Measurements from ENCODE around the gene BCAS1. TPM values are rescaled to one million over a fixed set of nuclear protein-coding genes. Genes with fewer than 3 reads are reported as not detected.

Gene BCAS1
- total RNA-seq, 1 experiment from 2014 or later: not detected

DNA sequence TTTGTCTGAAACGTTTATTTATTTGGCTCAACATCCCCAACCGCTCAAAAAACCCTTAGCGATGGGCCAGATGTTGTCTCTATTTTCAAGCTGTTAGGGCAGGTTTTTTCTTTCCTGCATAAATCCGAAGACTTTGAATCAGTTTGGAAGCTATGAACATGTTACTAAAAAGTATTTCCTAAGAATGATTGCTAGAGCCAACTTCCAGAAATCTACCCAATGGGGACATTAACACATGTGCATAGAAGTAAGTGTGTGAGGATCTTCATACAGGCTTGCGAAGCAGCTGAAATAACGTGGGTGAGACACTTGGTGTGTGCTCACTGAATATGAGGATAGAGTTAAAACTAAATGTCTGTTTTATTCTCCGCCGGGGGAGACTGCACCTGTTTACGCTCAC lies 106.8 kb downstream of the BCAS1 start:
- DNase-seq (ENCODE audit: low read depth): no peak

DNA sequence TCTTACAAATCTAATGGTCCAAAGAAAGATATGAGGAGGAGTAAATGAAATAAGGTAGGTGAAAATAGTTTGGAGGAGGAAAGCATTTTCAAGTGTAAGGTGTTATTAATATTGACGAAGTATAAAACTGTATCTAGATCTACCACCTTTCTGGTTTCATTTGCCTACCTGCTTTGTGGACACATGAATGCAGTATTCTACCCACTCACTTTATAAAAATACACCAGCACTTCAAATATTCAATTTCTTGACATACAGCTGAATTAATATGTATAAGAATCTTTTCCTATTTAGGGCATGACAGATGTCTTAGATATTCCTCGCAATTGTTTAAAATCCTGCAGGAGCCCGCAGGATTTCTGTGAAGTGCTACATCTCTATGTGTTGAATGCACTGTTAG lies 108.0 kb downstream of the BCAS1 start:
- no peak for DNase-seq (ENCODE audit: low read depth)

DNA sequence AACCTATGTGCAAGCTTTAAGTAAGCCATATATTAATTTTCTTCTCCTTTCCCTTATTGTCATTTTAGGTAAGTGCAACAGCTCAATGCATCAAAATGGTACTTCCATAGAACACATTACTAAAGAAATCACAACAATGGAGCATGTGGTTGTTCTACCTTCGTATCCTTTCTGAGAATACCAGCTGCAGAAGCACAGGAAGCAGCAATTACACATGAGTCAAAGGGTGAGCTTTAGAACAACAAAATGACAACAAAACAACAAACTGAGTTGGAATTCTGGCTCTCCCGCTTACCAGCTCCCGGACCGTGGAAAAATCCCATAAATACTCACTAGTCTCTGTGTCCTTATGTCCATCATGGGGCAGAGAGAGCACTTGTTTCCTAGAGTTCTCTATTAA lies 108.9 kb downstream of the BCAS1 start:
- DNase-seq (ENCODE audit: low read depth): peak; percentile 41

DNA sequence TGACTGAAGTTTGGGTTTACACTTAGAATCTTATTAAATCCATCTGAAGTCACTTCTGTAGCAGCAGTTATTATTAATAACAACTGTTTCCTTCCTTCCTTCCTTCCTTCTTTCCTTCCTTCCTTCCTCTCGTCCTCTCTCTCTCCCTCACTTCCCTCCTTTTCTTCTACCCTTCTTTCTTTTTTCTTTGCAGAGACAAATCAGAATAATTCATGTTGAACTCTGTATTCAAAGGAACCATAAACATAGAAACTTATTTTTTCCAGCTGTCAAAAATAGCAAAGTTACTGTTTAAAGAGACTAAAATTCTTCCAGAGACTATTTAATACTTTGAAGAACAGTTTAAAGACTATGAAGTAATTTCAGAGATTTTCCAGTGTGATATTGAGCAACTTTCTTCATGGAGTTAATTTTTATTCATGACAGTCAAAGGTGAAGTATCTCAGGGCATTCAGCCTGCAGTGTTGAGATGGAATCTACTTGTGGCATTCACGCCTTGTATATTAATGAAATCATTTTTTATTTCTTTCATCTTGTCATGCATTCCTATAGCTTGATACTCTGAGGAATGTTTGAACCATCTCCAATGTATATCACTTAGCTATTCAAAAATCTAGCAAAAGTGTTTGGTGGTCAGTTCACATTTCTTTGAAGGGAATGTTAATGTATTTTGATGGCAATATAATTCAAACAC lies 109.7 kb downstream of the BCAS1 start:
- no peak for DNase-seq (ENCODE audit: low read depth)

DNA sequence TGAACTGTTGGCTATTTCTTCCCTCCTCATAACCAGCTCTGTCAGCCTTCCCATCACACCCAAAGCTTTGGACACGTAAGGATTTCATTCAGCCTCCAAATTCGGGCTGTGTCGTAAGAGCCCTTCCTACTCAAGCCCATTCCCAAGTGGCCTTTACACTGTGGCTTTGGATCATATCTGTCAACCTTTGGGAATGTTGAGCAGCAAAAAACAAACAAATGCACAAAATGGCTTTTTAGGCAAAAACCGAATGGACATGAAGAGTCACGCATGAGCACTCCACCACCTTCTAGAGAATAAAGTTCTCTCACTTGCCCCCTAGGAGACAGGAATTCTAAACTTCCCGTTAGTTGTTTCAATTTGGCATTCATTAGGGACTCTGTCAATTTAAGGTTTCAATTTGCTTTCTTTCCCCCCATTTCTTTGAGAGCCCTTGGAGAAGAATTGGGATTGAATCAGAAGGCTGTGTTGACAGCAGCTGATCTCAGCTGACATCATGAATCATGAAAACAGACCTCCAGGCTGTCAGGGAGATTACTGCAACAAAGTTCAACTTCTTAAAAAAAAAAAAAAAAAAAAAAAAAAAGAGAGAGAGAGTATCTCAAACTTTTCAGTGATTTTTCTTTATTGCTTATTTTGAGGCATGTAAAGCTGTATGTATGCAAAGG lies 110.3 kb downstream of the BCAS1 start:
- DNase-seq (ENCODE audit: low read depth): peak; percentile 77

DNA sequence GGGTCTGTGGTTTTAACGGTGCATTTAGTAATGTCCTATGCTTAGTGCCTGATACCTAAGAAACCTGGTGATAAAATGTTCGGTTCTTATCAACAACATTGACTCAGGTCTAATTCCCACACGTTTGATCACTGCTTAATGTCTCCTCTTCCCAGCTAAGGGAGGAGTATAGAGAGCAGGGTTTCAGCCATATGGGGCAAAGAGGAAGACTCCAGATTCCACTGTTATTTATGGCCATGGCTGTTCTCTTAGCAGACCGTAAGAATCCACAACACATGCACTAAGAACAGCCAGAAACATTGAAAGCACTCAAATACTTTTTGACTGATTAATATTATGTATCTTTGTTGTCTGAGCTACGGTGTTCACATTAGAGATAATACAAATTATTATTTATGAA lies 112.1 kb downstream of the BCAS1 start:
- no peak for DNase-seq (ENCODE audit: low read depth)

DNA sequence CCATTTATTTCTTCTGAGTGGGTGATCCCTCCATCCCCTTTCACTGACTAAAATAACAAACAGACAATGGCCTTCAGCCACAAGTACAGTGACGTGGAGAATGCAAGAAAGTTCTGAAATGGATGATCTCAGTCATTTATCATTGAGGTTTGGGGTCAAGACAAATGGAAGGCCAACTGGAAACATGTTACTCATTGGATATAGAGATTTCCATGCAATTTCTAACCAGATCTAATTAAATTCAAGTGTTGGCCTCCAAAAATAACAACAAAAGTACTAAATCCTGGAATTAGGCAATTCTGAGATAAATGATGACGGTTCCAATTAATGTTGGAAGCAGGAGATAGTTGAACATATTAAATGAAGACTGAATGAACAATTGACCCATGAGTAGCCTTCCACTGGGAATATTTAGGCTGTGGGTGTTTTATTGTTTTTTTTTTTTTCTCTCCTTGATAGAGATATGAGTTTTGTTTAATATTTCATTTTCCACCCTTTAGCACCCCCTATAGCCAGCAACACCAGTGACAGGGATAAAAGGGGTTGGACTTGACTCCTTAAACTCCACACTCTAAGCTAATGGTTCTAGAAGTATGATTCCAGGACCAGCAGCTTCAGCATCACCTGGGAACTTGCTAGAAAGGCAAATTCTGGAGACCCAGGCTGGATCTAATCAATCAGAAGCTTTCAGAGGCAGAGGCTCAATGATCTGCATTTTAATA lies 112.8 kb downstream of the BCAS1 start:
- peak; percentile 63 for DNase-seq (ENCODE audit: low read depth)

DNA sequence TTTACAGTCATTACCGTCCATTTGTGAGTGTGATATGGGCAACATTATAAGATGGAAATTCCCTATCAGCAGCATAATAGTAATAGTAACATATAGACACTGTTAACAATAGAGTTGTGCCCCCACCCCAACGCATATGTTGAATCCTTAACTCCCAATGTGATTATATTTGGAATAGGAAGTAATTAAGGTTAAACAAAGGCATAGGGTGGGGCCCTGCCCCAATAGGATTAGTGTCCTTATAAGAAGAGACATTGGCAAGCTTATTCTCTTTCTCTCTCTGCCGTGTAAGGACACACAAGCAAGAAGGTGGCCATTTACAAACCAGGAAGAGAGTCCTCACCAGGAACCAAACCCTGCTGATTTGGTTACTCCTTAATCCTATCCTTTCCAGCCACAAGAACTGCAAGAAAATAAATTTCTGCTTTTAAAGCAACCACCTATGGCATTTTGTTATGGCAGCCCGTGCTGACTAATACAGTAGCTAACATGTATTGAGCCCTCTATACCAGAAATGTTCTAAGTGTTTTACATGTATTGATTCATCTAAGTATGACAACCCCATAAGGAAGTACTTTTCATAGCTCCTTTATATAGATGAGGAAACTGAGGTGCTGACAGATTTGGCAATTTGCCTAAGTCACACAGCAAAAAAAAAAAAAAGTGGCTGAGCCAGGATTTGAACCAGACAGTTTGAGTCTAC lies 114.2 kb downstream of the BCAS1 start:
- DNase-seq (ENCODE audit: low read depth): no peak

DNA sequence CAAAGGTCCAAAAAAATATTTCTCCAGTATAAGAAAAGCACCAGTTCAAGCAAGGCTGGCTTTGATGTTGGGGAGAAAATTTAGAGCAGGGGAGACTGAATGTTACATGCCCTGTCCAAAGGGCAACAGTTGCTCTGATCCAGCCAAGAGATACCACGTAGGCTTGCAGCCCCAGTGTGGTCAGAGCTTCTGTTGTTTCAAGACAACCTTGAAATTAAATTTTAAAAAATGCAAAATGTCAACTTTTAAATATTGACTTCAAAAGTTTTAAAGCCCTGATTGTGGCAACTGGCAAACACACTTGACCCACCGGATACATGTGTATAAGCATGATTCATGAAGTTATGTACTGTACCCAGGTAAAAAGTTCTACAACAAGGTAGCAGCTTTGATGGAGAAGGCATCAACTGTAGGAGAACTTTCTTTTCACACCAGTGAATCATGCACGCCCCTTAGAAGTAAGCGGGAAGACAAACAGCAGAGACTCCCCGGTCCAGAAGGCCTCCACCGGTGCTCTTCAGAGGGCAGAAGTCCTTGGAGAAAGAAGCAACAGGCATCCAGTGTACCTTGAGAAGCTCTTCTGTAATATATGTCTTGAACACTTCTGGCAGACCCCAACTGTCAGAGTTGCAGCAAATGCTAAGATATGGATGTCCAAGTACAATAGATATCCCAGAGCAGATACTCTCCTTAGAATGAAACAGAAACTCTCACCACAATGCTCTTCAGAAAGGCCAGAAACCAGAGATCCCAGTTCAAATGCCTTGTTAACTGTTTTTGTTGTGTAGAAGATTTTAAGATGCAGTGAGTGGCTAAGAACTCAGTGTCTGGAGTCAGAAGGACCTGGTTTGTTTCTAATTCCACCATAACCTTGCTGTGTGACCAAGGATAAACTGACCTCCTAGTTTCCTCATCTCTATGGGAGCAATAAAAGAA lies 115.4 kb downstream of the BCAS1 start:
- no peak for DNase-seq (ENCODE audit: low read depth)

DNA sequence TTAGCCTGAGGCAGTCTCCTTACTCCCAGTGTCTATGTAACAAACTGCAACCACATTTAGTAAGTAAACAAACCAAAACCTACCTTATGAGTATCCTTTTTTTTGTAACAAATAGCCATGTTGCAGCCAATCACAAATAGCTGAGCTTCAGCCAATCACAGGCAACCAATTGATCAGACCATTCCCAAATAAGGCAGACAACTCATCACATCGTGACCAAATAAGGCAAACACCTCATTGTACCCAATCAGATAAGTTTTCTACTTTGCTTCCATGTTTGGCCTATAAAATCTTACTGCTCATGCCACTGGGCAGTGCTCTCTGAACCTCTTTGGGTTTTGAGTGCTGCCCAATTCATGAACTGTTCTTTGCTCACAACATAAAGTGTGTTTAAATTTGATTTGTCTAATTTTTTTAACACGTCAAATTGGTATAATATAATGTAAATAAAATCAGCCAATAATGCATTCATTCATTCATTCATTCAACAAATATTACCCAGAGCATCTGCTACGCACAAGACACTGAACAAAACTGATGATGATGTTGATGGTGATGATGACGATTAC lies 117.8 kb downstream of the BCAS1 start:
- DNase-seq (ENCODE audit: low read depth): no peak

DNA sequence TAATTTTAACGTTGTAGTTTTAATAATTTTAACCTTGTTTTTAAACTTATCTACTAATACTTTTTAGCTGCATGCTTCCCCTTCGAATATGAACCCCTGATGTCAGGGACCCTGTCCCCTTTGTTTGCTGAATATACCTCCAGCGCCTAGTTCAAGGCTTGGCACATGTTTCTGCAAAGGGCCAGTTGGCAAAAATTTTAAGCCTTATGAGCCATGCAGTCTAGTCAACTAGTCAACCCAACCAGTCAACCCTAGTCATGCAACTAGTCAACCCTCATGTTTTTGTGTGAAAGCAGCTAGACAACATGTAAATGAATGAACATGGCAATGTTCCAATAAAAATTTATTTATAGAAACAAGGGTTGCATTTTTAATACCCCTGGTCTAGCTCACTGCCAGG lies 119.8 kb downstream of the BCAS1 start:
- no peak for DNase-seq (ENCODE audit: low read depth)

DNA sequence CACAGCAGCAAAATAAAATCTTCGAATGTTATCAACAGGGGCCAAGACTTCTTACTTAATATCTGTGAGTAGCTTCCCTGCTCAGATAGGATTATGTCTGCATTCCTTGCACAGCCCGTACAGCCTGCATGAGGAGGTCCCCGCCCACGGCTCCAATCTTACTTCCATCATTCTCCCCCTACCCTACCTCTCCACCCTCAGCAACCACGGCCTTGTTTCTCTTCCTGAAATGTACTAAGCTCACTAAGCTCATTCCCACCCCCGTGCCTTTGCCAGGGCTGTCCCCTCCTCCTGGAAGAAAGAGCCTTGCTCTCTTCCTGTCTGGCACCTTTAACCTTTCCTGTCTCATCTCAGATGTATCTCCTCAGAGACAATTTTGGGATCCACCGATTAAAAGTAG lies 120.4 kb downstream of the BCAS1 start:
- no peak for DNase-seq (ENCODE audit: low read depth)

DNA sequence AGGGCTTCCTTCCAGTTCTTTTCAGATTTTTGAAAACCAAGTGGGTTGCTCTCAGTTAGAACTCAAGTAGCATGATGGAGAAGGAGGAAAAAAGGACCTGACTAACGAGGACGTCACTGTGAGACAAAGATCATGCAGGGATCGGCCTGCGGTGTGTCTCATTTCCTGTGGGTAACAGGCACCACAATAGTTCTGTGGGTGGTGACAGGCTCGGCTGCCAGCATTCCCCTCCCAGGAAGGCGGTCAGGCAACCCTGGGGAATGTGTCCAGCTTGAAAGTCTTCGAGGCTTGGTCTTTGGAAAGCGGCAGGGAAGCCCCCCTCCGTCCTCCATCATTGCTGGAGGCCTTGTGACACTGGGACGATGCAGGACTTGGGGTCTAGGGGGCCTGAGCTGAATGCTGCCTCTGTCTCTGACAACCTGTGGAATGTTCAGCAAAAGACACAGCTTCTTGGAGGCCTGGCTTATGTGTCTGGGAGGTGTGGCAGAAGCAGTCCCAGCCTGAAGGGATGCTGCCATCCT lies 121.0 kb downstream of the BCAS1 start:
- peak; percentile 92 for DNase-seq (ENCODE audit: low read depth)

DNA sequence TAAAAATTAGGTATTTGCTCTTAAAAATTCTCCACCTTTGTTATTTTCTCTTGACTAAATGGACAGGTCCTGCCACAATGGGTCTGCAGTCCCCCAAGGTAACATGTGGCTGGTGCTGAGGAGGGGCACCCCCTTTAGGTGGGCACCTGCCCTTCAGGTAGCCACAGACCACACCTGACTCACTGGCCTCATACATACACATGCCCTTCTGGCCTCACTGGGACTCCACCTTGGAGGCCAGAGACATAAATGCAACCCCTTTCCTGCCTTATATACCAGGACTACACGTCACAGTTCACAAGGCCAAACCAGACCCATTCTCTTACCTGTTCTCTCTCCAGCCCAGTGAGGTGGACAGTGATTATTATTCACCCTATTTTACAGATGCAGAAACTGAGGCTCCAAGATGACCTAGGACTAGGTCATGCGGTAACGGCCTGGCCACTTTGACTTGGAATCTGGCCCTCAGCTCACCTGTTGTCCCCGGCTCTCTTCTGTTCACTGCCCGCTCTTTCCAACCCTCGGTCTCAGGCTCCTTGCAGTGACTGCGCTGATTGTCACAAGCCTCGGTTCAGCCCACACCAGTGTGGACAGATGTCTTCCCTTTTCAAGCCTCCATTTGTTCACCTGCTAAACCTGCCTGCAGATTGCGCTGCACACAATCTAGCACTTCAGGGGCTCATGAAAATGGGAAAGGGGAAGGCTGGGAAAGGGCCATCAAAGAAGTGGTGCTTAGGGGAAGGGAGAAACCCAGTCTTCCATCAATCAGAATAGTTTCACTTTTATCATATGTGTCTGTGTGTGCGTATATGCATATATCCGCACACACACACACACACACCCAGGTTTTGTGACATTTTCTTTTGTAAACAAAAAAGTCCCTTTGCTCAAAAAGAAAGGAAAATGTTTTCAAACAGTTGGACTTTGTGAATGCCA lies 121.7 kb downstream of the BCAS1 start:
- no peak for DNase-seq (ENCODE audit: low read depth)

DNA sequence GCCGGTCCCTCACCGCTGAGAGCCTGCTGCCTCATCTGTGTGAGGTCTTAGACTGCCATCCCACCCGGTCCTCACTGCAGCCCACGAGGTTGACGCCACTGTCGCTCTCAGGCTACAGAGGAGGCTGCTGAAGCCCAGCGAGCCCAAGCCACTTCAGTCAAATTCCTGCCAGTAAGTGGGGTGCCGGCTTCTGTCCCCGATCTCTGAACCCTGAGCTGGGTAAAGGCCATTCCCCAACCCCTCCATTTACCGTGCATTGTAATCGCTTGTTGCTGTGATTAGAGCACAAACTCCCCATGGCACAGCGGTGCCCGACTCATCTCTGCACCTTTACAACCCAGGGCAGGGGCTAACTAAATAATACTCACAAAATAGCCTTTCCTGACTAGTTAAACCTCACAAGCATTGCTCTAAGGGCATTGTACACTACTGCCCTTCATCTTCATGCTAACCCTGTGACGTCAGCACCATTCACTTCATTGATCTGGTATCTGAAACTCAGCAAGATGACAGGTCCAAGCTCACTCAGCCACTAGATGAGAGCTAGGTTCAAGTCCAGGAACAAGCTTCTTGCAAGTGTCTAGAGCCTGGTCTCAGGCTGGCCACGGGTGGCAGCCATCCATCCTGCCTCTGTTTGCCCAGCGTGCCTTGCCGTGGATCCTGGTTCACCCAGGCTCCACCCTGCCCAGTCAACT lies 122.7 kb downstream of the BCAS1 start:
- DNase-seq (ENCODE audit: low read depth): no peak

DNA sequence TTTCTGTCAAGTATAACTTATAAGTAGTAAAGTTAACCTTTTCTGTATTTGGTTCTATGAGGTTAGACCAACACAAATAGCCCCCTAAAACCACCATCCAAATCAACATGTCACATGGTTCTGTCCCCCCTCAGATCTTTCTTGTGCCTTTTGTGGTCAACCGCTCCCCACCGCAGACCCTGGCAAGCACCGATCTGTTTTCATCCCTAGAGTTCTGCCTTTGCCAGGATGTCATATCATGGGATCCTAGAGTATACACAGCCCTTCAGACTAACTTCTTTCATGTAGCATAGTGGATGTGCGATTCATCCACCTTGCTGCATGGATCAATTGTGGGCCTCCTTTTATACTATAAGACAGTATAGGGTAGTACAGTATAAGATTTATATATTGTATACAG lies 124.3 kb downstream of the BCAS1 start:
- no peak for DNase-seq (ENCODE audit: low read depth)

DNA sequence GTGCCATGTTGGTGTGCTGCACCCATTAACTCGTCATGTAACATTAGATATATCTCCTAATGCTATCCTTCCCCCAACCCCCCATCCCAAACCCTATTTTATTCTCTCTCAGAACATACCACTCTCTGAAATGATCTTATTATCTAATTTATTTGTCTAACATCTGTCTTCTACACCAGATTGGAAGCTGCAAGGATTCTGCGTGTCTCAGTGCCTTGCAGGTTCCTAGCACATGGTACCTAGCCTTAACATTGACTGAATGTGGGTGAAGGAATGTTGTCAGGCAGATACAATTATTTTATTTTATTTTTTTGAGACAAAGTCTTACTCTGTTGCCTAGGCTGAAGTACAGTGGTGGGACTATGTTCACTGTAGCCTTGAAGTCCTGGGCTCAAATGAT lies 124.9 kb downstream of the BCAS1 start:
- DNase-seq (ENCODE audit: low read depth): no peak

DNA sequence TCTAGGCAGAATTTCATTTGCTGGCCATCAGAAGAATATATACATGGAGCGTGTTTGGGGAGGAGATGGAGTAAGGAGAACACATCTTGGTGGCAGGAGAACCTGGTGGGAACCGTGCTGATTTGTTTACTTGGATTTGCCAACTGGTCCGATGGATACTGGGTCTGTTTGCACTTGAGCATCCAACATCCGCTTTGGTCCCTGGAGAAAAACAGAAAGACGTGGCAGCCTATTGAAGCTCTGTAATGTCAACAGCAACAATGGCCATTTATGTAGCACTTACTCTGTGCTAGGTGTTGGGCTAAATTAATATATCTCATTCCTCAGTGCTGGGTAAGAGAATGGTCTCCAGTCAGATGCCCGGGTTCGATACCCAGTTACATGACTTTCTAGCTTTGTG lies 125.6 kb downstream of the BCAS1 start:
- DNase-seq (ENCODE audit: low read depth): no peak
